Hematopoietic multipotent progenitor cell treated with erythropoietin and hydrocortisone succinate and interleukin-3 and kit ligand, for 17 days (in vitro differentiated cells): Measurements from ENCODE around the gene SNCA.
A peak's percentile ranks its signal among the peaks of the same experiment; 100 is the strongest.

Experiments
- DNase-seq: peaks from one replicate; pipeline ENCODE4 v3.0.0-alpha.2; 2015; ENCODE audit warnings: low spot score

SNCA gene

GRCh38 chr4:89836897-89837384, at the start of gene SNCA:
Gene SNCA, minus strand, starts transcription at chr4:89837161. Its CDS starts 1,494 bp downstream, at chr4:89835667.
- peak; percentile 73 for DNase-seq

GRCh38 chr4:89879215-89879614, 42.3 kb upstream of the SNCA start:
- DNase-seq, result no peak

GRCh38 chr4:89878611-89879010, 41.6 kb upstream of the SNCA start:
- DNase-seq, result no peak

GRCh38 chr4:89876548-89876947, 39.6 kb upstream of the SNCA start:
- no peak for DNase-seq

GRCh38 chr4:89871211-89871610, 34.2 kb upstream of the SNCA start:
- no peak for DNase-seq

- DNase-seq, result peak; percentile 43
Observed at GRCh38 chr4:89868999-89869589, 32.1 kb upstream of the SNCA start.

GRCh38 chr4:89868276-89868675, 31.3 kb upstream of the SNCA start:
- DNase-seq, result peak; percentile 57

- peak; percentile 65 for DNase-seq
Observed at GRCh38 chr4:89863533-89863932, 26.6 kb upstream of the SNCA start.

- DNase-seq, result no peak
Observed at GRCh38 chr4:89860971-89861370, 24.0 kb upstream of the SNCA start.

GRCh38 chr4:89855236-89855635, 18.3 kb upstream of the SNCA start:
- DNase-seq, result no peak

- DNase-seq, result no peak
Observed at GRCh38 chr4:89847571-89848325, 10.8 kb upstream of the SNCA start.

GRCh38 chr4:89839558-89839957, 2.6 kb upstream of the SNCA start:
- DNase-seq, result no peak

GRCh38 chr4:89837993-89838390, 1.0 kb upstream of the SNCA start:
- DNase-seq, result peak; percentile 57

- peak; percentile 78 for DNase-seq
Observed at GRCh38 chr4:89837385-89837992, 528 bp upstream of the SNCA start.

GRCh38 chr4:89836031-89836745, 773 bp downstream of the SNCA start:
- peak; percentile 84 for DNase-seq

GRCh38 chr4:89835413-89835812, 1.5 kb downstream of the SNCA start:
- no peak for DNase-seq

- DNase-seq, result peak; percentile 35
Observed at GRCh38 chr4:89834486-89835209, 2.3 kb downstream of the SNCA start.

- DNase-seq, result peak; percentile 33
Observed at GRCh38 chr4:89829470-89830138, 7.4 kb downstream of the SNCA start.

GRCh38 chr4:89823416-89823815, 13.5 kb downstream of the SNCA start:
- no peak for DNase-seq

GRCh38 chr4:89821612-89822011, 15.3 kb downstream of the SNCA start:
- DNase-seq, result no peak

GRCh38 chr4:89820010-89820409, 17.0 kb downstream of the SNCA start:
- DNase-seq, result no peak
